K562 (cell line): Measurements from ENCODE around the gene MS4A13. TPM values are rescaled to one million over a fixed set of nuclear protein-coding genes. Genes with fewer than 3 reads are reported as not detected.

ENCODE experiments used
- ATAC-seq: fragments of 200-7000 bp; cut with Tn5 transposase; 3 replicates; pipeline ENCODE4 v1.9.1; 2020; ENCODE audit warnings: moderate library complexity
- BruUV-seq: library from RNA; stranded (reverse); fragments of 400-500 nt; replicated peaks from 2 replicates; lab custom pipeline; 2021; lab: Mats Ljungman, UMichigan
- CTCF ChIA-PET: fragments of 300-600 bp; formaldehyde crosslinking; extraction: SDS; loops from one replicate; lab custom pipeline; 2021; ENCODE audit warnings: low intra/inter-chr PET ratio; lab: Yijun Ruan, JAX
- POLR2A ChIA-PET: fragments of 300-600, 350-650 bp; sonication (Branson Sonifier 250); formaldehyde crosslinking; extraction: SDS; loops from one replicate; lab custom pipeline; 2021; ENCODE audit warnings: antibody characterized with exemption, inconsistent platforms; lab: Yijun Ruan, JAX
- DNase-seq, 4 experiments: peaks; one replicate each; pipeline versions ENCODE4 v3.0.0 to v3.0.0-alpha.2; 2011 to 2018; ENCODE audit warnings: low spot score in 3 of 4, mixed read lengths in 3 of 4; ENCODE audit errors: extremely low read depth in 1 of 4
- FAIRE-seq: peaks from 2 replicates; lab custom pipeline; 2011; peaks lifted over from hg19 to GRCh38; lab: Jason Lieb, UNC
- H2AFZ ChIP-seq: 2 replicates; pipeline ENCODE4 v1.6.0; 2011; ENCODE audit warnings: low read depth, low read length, control low read depth, inconsistent platforms
- H3K27ac ChIP-seq: fragments of 200-600 bp; 3 replicates; pipeline ENCODE4 v1.8.0; 2011; ENCODE audit warnings: low read depth, mild to moderate bottlenecking, control low read depth, inconsistent platforms, low read length, moderate library complexity, mixed read lengths; ENCODE audit errors: extremely low read depth
- H3K27me3 ChIP-seq, 2 experiments: fragments of 300-600 bp in 1 of 2; 2 replicates in 1 of 2; 3 replicates in 1 of 2; pipeline versions ENCODE4 v1.6.0 to v1.8.0; 2011; ENCODE audit warnings: inconsistent platforms in 2 of 2, low read length in 2 of 2, mild to moderate bottlenecking in 1 of 2, mixed read lengths in 1 of 2, moderate library complexity in 1 of 2; ENCODE audit not compliant: control insufficient read depth in 2 of 2, insufficient read depth in 2 of 2
- H3K36me3 ChIP-seq: fragments of 300-600 bp; 3 replicates; pipeline ENCODE4 v1.8.0; 2011; ENCODE audit warnings: mild to moderate bottlenecking, low read length, inconsistent platforms; ENCODE audit not compliant: control insufficient read depth, insufficient read depth
- H3K4me1 ChIP-seq, 2 experiments: fragments of 200-600 bp in 1 of 2; replicated peaks in 1 of 2; 2 replicates in 1 of 2; 3 replicates in 1 of 2; pipeline versions ENCODE4 v1.5.1 to v1.8.0; 2011; ENCODE audit warnings: inconsistent platforms in 2 of 2, low read length in 2 of 2, mild to moderate bottlenecking in 1 of 2, mixed read lengths in 1 of 2, moderate library complexity in 1 of 2; ENCODE audit not compliant: control insufficient read depth in 2 of 2, insufficient read depth in 2 of 2
- H3K4me2 ChIP-seq: 2 replicates; pipeline ENCODE4 v1.6.1; 2011; ENCODE audit warnings: low read length, control low read depth, inconsistent platforms, mixed read lengths; ENCODE audit not compliant: insufficient read depth
- H3K4me3 ChIP-seq: fragments of 200-600 bp; sonication (generic), shearing (Covaris generic); 2 replicates; pipeline ENCODE4 v1.5.1; 2016; ENCODE audit warnings: control low read depth, inconsistent platforms
- H3K79me2 ChIP-seq: fragments of 200-600 bp; 3 replicates; pipeline ENCODE4 v1.8.0; 2011; ENCODE audit warnings: low read length, inconsistent platforms; ENCODE audit not compliant: control insufficient read depth, insufficient read depth
- H3K9ac ChIP-seq, 2 experiments: 2 replicates each; pipeline versions ENCODE4 v1.6.0 to v1.6.1; 2011; ENCODE audit warnings: low read depth in 2 of 2, low read length in 2 of 2, control low read depth in 1 of 2, inconsistent platforms in 1 of 2, mild to moderate bottlenecking in 1 of 2, mixed read lengths in 1 of 2; ENCODE audit not compliant: insufficient read depth in 1 of 2
- H3K9me1 ChIP-seq: one replicate; pipeline ENCODE4 v1.6.0; 2011; ENCODE audit warnings: inconsistent platforms, mild to moderate bottlenecking, low read length, moderate library complexity; ENCODE audit not compliant: control insufficient read depth, insufficient read depth
- H3K9me3 ChIP-seq: replicated peaks from 2 replicates; pipeline ENCODE4 v1.5.1; 2011; ENCODE audit warnings: low read depth, low read length, inconsistent platforms; ENCODE audit not compliant: control insufficient read depth, insufficient read depth
- H4K20me1 ChIP-seq: replicated peaks from 2 replicates; pipeline ENCODE4 v1.6.1; 2011; ENCODE audit warnings: low read length, inconsistent platforms, mixed read lengths; ENCODE audit not compliant: control insufficient read depth, insufficient read depth
- BRF2 ChIP-seq: IDR thresholded peaks from 3 replicates; pipeline ENCODE4 v1.6.1; 2011; ENCODE audit warnings: borderline replicate concordance, mild to moderate bottlenecking; ENCODE audit not compliant: insufficient read length, insufficient read depth
- HNRNPK ChIP-seq: fragments of 200-400 bp; formaldehyde crosslinking; IDR thresholded peaks from one replicate; pipeline ENCODE4 v1.6.1; 2018; ENCODE audit warnings: mild to moderate bottlenecking, low read depth, low read length; ENCODE audit not compliant: poor library complexity, severe bottlenecking
- MED1 ChIP-seq: sonication (generic); formaldehyde crosslinking; IDR thresholded peaks from 2 replicates; pipeline ENCODE4 v1.8.1; 2023; ENCODE audit warnings: missing genetic modification reagents, borderline replicate concordance
- NR2C2 ChIP-seq, 2 experiments: fragments of 200-800 bp in 1 of 2; sonication (Bioruptor generic) in 1 of 2; sonication (generic) in 1 of 2; formaldehyde crosslinking in 1 of 2; IDR thresholded peaks; 2 replicates each; pipeline versions ENCODE4 v1.6.1 to v1.8.0; 2016 to 2022; ENCODE audit warnings: mild to moderate bottlenecking in 1 of 2, missing compliant biosample characterization in 1 of 2, missing genetic modification characterization in 1 of 2, missing genetic modification reagents in 1 of 2
- PML ChIP-seq: IDR thresholded peaks from 2 replicates; pipeline ENCODE4 v1.6.1; 2012; ENCODE audit warnings: low read length, inconsistent platforms
- RBM25 ChIP-seq: fragments of 200-400 bp; formaldehyde crosslinking; IDR thresholded peaks from 2 replicates; pipeline ENCODE4 v1.6.1; 2018; ENCODE audit warnings: low read length, low read depth, moderate library complexity; ENCODE audit not compliant: severe bottlenecking
- ZNF134 ChIP-seq: fragments of 250-450 bp; sonication (Bioruptor Pico); conservative IDR thresholded peaks from 2 replicates; pipeline ENCODE4 v1.4.0; 2020
- ZNF436 ChIP-seq: fragments of 250-450, 450-650 bp; sonication (Bioruptor Pico); formaldehyde crosslinking; IDR thresholded peaks from 2 replicates; pipeline ENCODE4 v1.7.0; 2020; ENCODE audit warnings: mild to moderate bottlenecking
- WGBS: fragments of 100-300 bp; shearing (Covaris generic); methylation state at CpG from one replicate; pipeline ENCODE4 v1.1.6; 2016; ENCODE audit warnings: low coverage, mixed read lengths; ENCODE audit not compliant: insufficient coverage; ENCODE audit errors: missing lambda C conversion rate; 5-methylcytosine and 5-hydroxymethylcytosine counted together
- in situ Hi-C: fragments of 300-500 bp; cut with MboI; formaldehyde crosslinking; loops from 4 replicates; pipeline ENCODE4 v1.15.0; 2018; ENCODE audit warnings: inconsistent platforms, mixed read lengths
- intact Hi-C: fragments of 100-400 bp; cut with micrococcal nuclease; formaldehyde crosslinking; loops from 2 replicates; pipeline ENCODE4 v1.14.2; 2022
- polyA plus RNA-seq, 8 experiments: library from polyadenylated mRNA; depleted of rRNA in 4 of 8; stranded (reverse) in 5 of 8; unstranded in 3 of 8; fragments of >200 nt; fragmentation: Nextera tagmentation in 2 of 8; fragmentation: Illumina TruSeq in 1 of 8; extraction: Ambion mirVana in 2 of 8; extraction: Trizol in 1 of 8; gene quantifications; 2 replicates each; pipeline versions ENCODE4 v1.2.1 to v1.2.3, GENCODE V29; 2011 to 2014; ENCODE audit warnings: inconsistent platforms in 1 of 8, missing spikeins in 1 of 8
- total RNA-seq, 7 experiments: library from RNA; depleted of rRNA in 6 of 7; stranded (reverse); fragments of >200 nt in 6 of 7; fragmentation: Illumina TruSeq in 2 of 7; extraction: Trizol in 2 of 7; gene quantifications; 2 replicates each; pipeline versions ENCODE4 v1.2.1 to v1.2.3, GENCODE V29; 2011 to 2021; ENCODE audit warnings: low replicate concordance in 1 of 7

The MS4A13 gene
- total and polyA plus RNA-seq, 9 of the 15 experiments (the other 6 are each of a cell fraction or from before 2014, with no cell fraction given) = 0.15 to 0.43 (median 0.36) TPM; not detected in 6

- TF ChIP-seq BRF2 (no peak), HNRNPK (no peak), ZNF436 (CRISPR knock-in tag) (no peak), MED1 (CRISPR knock-in tag) (no peak), PML (no peak), RBM25 (no peak)
Observed at GRCh38 chr11:60498399-60498798, 16.8 kb upstream of the MS4A13 start (continued).

- Histone ChIP-seq H3K27me3 (peaks cover 0 to 5% of the 10 kb centered on the region in 2 experiments; a peak in 1 of 5 replicates), H3K27ac (no peak overlapping the region), H3K4me2 (no peak overlapping the region), H3K9ac (no peak overlapping the region), H3K4me3 (no peak overlapping the region), H3K36me3 (no peaks in the 10 kb centered on the region), H3K9me3 (no peaks in the 10 kb centered on the region), H2AFZ (no peak overlapping the region), H3K79me2 (no peaks in the 10 kb centered on the region), H3K4me1 (no peaks in the 10 kb centered on the region), H3K9me1 (no peaks in the 10 kb centered on the region), H4K20me1 (no peaks in the 10 kb centered on the region)
- DNase-seq (no peak), FAIRE-seq (no peak), ATAC-seq (no peak)
- intact Hi-C loops (no loop called here), in situ Hi-C loops (no loop called here)
- ChIA-PET CTCF (no interaction called here), POLR2A (no interaction called here)
- BruUV-seq = no TSS peak
- TF ChIP-seq ZNF134 (CRISPR knock-in tag) (no peak), NR2C2 (CRISPR knock-in tag; IDR thresholded peaks at IDR 0.05) (no peak), NR2C2 (tag; IDR thresholded peaks at IDR 0.05) (no peak)
- 3% methylated on average over 4 of the region's 4 CpGs for WGBS
Observed at GRCh38 chr11:60498853-60499252, 16.3 kb upstream of the MS4A13 start.
